ENCODE results near the gene CDC42EP3.

CDC42EP3 gene

DNA sequence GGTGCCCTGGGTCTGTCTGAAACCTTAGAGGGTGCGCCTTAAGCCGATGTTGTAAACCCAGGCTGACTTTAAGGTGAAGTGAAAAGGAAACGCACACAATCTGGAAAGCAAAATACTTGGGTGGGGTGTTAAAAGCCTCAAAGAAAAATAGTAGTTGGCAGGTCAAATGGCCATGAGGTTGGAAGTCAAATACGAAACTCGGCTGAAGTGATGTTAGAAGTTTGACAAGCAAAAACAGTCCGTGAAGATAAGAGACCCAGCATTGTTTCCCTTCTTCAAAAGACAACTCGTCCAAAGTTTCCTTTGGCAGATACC is 1.4 kb upstream of the CDC42EP3 start:
- H3K4me3 ChIP-seq (ENCODE audit: low read length) = peak overlapping the region; percentile 88
- no peak for DNase-seq (ENCODE audit: low read depth)
- TF ChIP-seq, protein P1, sequence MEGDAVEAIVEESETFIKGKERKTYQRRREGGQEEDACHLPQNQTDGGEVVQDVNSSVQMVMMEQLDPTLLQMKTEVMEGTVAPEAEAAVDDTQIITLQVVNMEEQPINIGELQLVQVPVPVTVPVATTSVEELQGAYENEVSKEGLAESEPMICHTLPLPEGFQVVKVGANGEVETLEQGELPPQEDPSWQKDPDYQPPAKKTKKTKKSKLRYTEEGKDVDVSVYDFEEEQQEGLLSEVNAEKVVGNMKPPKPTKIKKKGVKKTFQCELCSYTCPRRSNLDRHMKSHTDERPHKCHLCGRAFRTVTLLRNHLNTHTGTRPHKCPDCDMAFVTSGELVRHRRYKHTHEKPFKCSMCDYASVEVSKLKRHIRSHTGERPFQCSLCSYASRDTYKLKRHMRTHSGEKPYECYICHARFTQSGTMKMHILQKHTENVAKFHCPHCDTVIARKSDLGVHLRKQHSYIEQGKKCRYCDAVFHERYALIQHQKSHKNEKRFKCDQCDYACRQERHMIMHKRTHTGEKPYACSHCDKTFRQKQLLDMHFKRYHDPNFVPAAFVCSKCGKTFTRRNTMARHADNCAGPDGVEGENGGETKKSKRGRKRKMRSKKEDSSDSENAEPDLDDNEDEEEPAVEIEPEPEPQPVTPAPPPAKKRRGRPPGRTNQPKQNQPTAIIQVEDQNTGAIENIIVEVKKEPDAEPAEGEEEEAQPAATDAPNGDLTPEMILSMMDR (conservative IDR thresholded peaks at IDR 0.05; ENCODE audit: low read depth, low read length) = no peak

DNA sequence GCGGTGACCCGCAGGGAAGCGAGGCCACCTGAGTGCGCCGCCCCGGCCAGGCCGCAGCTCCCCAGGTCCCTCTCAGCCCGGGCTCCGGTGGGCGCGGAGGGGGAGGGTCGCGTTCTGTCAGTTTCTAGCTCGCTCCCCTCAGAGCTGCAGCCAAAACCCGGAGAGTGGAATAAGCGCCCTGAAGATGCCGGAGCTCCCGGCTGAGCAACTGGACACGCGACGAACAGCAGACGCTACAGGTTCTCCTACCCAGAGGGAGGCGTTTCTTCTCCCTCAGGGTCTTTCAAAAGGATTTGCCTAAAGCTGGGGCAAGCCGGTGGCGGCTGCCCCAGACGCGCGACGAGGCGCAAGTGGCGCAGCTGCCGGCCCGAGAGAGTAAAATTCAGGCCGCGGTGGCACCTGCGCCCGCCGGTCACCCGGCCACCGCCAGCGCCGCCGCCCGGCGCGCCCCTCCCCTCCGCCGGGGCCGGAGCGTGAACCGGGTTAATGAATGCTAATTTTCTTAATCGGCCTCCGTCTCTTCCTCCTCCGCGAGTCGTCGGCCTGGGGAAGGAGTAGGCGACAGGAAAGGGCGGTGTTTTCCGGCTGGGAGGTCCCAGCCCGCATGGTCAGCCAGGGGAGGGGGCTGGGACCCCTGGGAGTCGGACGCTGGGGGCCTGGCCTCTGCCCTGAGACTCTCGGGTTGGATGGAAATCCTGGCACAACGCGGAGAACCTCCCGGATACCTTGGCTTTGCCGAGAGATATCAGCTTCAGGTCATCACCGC is 845 bp upstream of the CDC42EP3 start:
- TF ChIP-seq, protein P1 (conservative IDR thresholded peaks at IDR 0.05; ENCODE audit: low read depth, low read length) = no peak
- peak overlapping the region; percentile 88 for H3K4me3 ChIP-seq (ENCODE audit: low read length)
- DNase-seq (ENCODE audit: low read depth) = peak; percentile 69

DNA sequence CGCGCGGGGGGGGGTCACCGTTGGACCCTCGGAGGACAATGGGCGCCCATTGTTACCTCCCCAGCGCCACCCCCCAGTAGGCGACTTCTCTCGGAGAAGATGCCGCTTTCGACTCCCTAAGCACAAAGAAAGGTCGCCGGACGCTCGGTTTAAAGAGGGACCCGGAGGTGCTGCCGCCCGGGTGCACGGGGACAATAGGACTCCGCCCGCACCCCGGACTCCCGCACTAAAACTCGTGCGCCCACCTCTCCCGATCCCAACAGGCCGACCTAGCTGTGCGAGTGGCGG is 318 bp upstream of the CDC42EP3 start:
- peak overlapping the region; percentile 88 for H3K4me3 ChIP-seq (ENCODE audit: low read length)
- DNase-seq (ENCODE audit: low read depth) = no peak
- TF ChIP-seq, protein P1 (conservative IDR thresholded peaks at IDR 0.05; ENCODE audit: low read depth, low read length) = no peak

DNA sequence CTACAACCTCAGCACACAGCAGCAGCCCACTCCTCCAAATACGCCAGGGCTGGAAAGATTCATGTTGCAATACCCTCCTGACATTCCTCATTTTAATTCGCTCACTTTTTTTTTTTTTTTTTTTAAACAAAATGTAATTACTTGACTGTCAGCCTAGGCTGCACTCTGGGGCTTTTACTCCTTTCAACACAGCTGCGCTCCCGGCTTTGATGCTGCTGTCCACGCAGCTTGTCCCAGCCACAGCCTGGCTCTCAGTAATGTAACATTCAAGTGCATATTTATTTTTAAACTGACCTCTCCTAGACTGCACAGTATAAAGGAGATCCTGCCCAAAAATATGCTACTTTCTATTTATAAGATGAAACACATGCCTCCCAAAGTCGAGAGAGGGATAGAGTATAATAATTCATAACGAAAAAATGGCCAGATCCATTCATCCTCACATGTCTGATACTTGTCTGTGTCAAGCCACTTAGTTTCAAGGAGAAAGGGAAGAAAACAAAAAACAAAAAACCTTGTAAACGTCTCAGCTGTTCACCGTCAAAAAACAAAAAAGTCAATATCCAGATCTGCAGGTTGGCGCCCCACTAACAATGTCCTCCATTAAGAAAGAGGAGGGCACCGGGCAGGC is 949 bp downstream of the CDC42EP3 start:
- H3K4me3 ChIP-seq (ENCODE audit: low read length) = peak overlapping the region; percentile 88
- TF ChIP-seq, protein P1 (conservative IDR thresholded peaks at IDR 0.05; ENCODE audit: low read depth, low read length) = no peak
- DNase-seq (ENCODE audit: low read depth) = no peak

DNA sequence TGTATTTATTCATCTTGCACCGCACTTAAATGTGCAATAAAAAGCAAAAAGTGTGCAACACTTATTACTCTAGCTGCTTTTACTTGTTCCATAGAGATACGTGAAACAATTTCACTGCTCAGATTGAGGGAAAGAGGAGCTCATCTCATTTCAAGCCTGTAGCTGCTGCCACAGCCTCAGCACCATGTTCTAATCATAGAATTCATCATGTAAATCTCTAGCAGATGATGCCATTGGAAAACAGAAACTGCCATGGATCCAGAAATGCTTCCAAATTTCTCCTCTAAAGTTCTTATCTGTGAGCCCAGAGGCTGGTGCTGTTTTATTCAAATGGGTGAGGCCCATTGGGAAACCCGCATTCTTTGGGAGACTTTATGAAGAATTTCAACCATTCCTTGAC is 2.0 kb downstream of the CDC42EP3 start:
- no peak for DNase-seq (ENCODE audit: low read depth)
- H3K4me3 ChIP-seq (ENCODE audit: low read length) = peak overlapping the region; percentile 88
- TF ChIP-seq, protein P1 (conservative IDR thresholded peaks at IDR 0.05; ENCODE audit: low read depth, low read length) = no peak

DNA sequence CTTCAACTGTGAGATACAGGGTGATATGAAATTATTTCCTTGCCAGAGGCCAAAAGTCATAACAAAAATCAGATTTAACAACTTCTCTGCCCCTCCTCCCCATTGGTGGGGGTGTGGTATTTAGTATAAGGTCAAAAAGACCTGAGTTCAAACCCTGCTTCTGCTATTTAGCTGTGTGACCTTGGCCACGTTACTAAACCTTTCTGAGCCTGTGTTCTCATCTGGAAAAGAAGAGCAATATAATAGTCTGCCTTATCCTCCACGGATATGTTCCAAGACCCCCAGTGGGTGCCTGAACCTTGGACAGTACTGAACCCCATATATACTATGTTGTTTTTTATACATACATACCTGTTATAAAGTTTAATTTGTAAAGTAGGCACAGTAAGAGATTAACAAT is 3.7 kb downstream of the CDC42EP3 start:
- TF ChIP-seq, protein P1 (conservative IDR thresholded peaks at IDR 0.05; ENCODE audit: low read depth, low read length) = no peak
- no peak overlapping the region for H3K4me3 ChIP-seq (ENCODE audit: low read length)
- DNase-seq (ENCODE audit: low read depth) = no peak

DNA sequence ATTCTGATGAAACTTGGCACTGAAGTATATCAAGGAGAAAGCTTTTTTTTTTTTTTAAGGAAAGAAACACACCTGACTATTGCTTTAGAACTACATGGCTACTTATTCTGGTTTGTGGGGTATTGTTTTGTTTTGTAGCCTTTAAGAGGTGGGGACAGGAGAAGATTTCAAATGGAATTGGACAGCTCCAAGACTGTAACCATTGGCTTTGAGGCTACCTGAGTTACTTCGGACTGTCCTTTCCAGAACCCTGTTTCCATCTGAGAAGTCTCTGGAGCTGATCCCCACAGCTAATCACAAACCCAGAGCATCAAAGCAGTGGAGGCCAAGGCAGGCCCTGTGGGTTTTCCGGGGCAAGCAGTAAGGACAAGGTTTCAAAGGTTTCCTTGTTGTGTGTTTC is 4.7 kb downstream of the CDC42EP3 start:
- no peak for DNase-seq (ENCODE audit: low read depth)
- TF ChIP-seq, protein P1 (conservative IDR thresholded peaks at IDR 0.05; ENCODE audit: low read depth, low read length) = no peak
- H3K4me3 ChIP-seq (ENCODE audit: low read length) = no peak overlapping the region
